GM12891 (cell line): ENCODE data around the gene NPC1L1.
"Not testable (repeated sequence)": the region's sequence is repeated elsewhere in the genome, so short reads cannot be mapped to it uniquely, and the experiment has no call there.

ENCODE experiments used
- DNase-seq: peaks from one replicate; pipeline ENCODE4 v3.0.0; 2011; ENCODE audit warnings: low spot score; ENCODE audit not compliant: insufficient read length
- FAIRE-seq: peaks from 2 replicates; lab custom pipeline; 2011; peaks lifted over from hg19 to GRCh38; lab: Jason Lieb, UNC
- PAX5 ChIP-seq: IDR thresholded peaks from 2 replicates; pipeline ENCODE4 v1.6.1; 2011; ENCODE audit warnings: low read length, moderate library complexity, mild to moderate bottlenecking; ENCODE audit not compliant: insufficient read depth, severe bottlenecking
- POLR2A ChIP-seq: IDR thresholded peaks from 2 replicates; pipeline ENCODE4 v1.6.1; 2011; ENCODE audit warnings: low read depth, low read length, control low read depth
- POLR2AphosphoS5 ChIP-seq: IDR thresholded peaks from 2 replicates; pipeline ENCODE4 v1.6.1; 2011; ENCODE audit warnings: low read depth, low read length, control low read depth
- POU2F2 ChIP-seq: IDR thresholded peaks from 2 replicates; pipeline ENCODE4 v1.6.1; 2011; ENCODE audit warnings: low read depth, mild to moderate bottlenecking, control low read depth, low read length, moderate library complexity
- SPI1 ChIP-seq: IDR thresholded peaks from 2 replicates; pipeline ENCODE4 v1.6.1; 2011; ENCODE audit warnings: low read depth, low read length, control low read depth
- TAF1 ChIP-seq: IDR thresholded peaks from 2 replicates; pipeline ENCODE4 v1.6.1; 2011; ENCODE audit warnings: low read depth, low read length, control low read depth

NPC1L1 gene

GRCh38 chr7:44565097-44565794 is 24.1 kb upstream of the NPC1L1 start:
- TF ChIP-seq POLR2AphosphoS5 (no peak), POLR2A (no peak), TAF1 (no peak)
- peak; percentile 90 for FAIRE-seq
- DNase-seq: peak; percentile 70

- TF ChIP-seq POU2F2: no peak
- TF ChIP-seq POLR2A: peak; percentile 41
- DNase-seq: no peak
- FAIRE-seq: no peak
These were observed 23.5 kb upstream of the NPC1L1 start for GRCh38 chr7:44564606-44565005.

GRCh38 chr7:44563171-44563679 is 22.1 kb upstream of the NPC1L1 start:
- no peak for DNase-seq
- TF ChIP-seq TAF1 (no peak), PAX5 (no peak), POLR2AphosphoS5 (peak; percentile 84), SPI1 (no peak), POLR2A (peak; percentile 69; the same call in 1 of the 2 replicates), POU2F2 (no peak)
- FAIRE-seq: peak; percentile 40

GRCh38 chr7:44562622-44562962 is 21.5 kb upstream of the NPC1L1 start:
- FAIRE-seq: not testable (repeated sequence)

GRCh38 chr7:44561962-44562621 is 21.0 kb upstream of the NPC1L1 start:
- TF ChIP-seq POU2F2 (no peak), PAX5 (no peak), POLR2A (no peak; the same call in 1 of the 2 replicates), TAF1 (no peak), POLR2AphosphoS5 (no peak), SPI1 (no peak)
- DNase-seq (no peak), FAIRE-seq (no peak)

More at GRCh38 chr7:44562622-44562962, 21.5 kb upstream of the NPC1L1 start:
- DNase-seq: not testable (repeated sequence)

GRCh38 chr7:44561481-44561880 is 20.4 kb upstream of the NPC1L1 start:
- no peak for DNase-seq
- FAIRE-seq: no peak
- 0 out of 2 replicates have a peak, but pooled peaks have one; percentile 23 for TF ChIP-seq POLR2AphosphoS5
- no peak for TF ChIP-seq TAF1
- TF ChIP-seq PAX5: no peak
- TF ChIP-seq POLR2A: no peak
- no peak for TF ChIP-seq POU2F2
- no peak for TF ChIP-seq SPI1

- TF ChIP-seq TAF1 (no peak), PAX5 (no peak), POU2F2 (no peak), SPI1 (no peak), POLR2AphosphoS5 (no peak)
- FAIRE-seq: no peak
- no peak for DNase-seq
These were observed 18.4 kb upstream of the NPC1L1 start for GRCh38 chr7:44559485-44559884.

- no peak for TF ChIP-seq PAX5
- no peak for TF ChIP-seq TAF1
- no peak for TF ChIP-seq POLR2AphosphoS5
- no peak for TF ChIP-seq SPI1
- no peak for TF ChIP-seq POU2F2
- no peak for TF ChIP-seq POLR2A
- FAIRE-seq (no peak), DNase-seq (no peak)
These were observed 16.4 kb upstream of the NPC1L1 start for GRCh38 chr7:44557485-44557884.

- no peak for TF ChIP-seq SPI1
- TF ChIP-seq POLR2AphosphoS5: no peak
- no peak for TF ChIP-seq PAX5
- no peak for TF ChIP-seq TAF1
- TF ChIP-seq POLR2A: no peak
- no peak for TF ChIP-seq POU2F2
- FAIRE-seq: no peak
- DNase-seq: no peak
These were observed 14.2 kb upstream of the NPC1L1 start for GRCh38 chr7:44555350-44555749.

- not testable (repeated sequence) for DNase-seq
These were observed 11.4 kb upstream of the NPC1L1 start for GRCh38 chr7:44552473-44553005.

More at GRCh38 chr7:44552473-44553005, 11.4 kb upstream of the NPC1L1 start:
- FAIRE-seq: not testable (repeated sequence)
